VCaP (cell line): ENCODE results near the gene VPS35L.

Experiments used
- H3K27ac ChIP-seq: fragments of 450-650 bp; 2 replicates; pipeline ENCODE4 v1.5.1; 2017
- CTCF ChIP-seq: fragments of 450-650 bp; conservative IDR thresholded peaks from 2 replicates; pipeline ENCODE4 v1.5.1; 2017; ENCODE audit warnings: mild to moderate bottlenecking, moderate library complexity

Gene VPS35L

GRCh38 chr16:19709381-19710136 lies 154.1 kb downstream of the VPS35L start:
- no peak overlapping the region for H3K27ac ChIP-seq
- no peak for TF ChIP-seq CTCF

- H3K27ac ChIP-seq = no peak overlapping the region
- no peak for TF ChIP-seq CTCF
Measured at GRCh38 chr16:19710191-19710908, 154.8 kb downstream of the VPS35L start.

GRCh38 chr16:19710991-19711545 lies 155.6 kb downstream of the VPS35L start:
- H3K27ac ChIP-seq = no peak overlapping the region
- no peak for TF ChIP-seq CTCF

- TF ChIP-seq CTCF = no peak
- no peak overlapping the region for H3K27ac ChIP-seq
Measured at GRCh38 chr16:19711643-19712042, 156.1 kb downstream of the VPS35L start.

- no peak overlapping the region for H3K27ac ChIP-seq
Measured at GRCh38 chr16:19712418-19713058, 157.0 kb downstream of the VPS35L start.

GRCh38 chr16:19713697-19714096 lies 158.2 kb downstream of the VPS35L start:
- no peak overlapping the region for H3K27ac ChIP-seq
- TF ChIP-seq CTCF = no peak

More at GRCh38 chr16:19712418-19713058, 157.0 kb downstream of the VPS35L start:
- TF ChIP-seq CTCF = no peak

- H3K27ac ChIP-seq = peak overlapping the region; percentile 71
- no peak for TF ChIP-seq CTCF
Measured at GRCh38 chr16:19715566-19715965, 160.1 kb downstream of the VPS35L start.
